Measurements from ENCODE around the gene API5.
A peak's percentile ranks its signal among the peaks of the same experiment; 100 is the strongest.
"Not testable (repeated sequence)": the region's sequence is repeated elsewhere in the genome, so short reads cannot be mapped to it uniquely, and the experiment has no call there.

Gene API5

GRCh38 chr11:43311791-43312607, at the start of gene API5:
Gene API5 (plus strand): TSS chr11:43311996. CDS start chr11:43312128, 132 bp downstream.
- DNase-seq: peak; percentile 94

- no peak for DNase-seq
Observed at GRCh38 chr11:43267856-43268580, 43.8 kb upstream of the API5 start.

- DNase-seq: no peak
Observed at GRCh38 chr11:43268786-43269185, 43.0 kb upstream of the API5 start.

GRCh38 chr11:43269254-43269918, 42.4 kb upstream of the API5 start:
- DNase-seq: no peak

- DNase-seq: no peak
Observed at GRCh38 chr11:43270468-43270867, 41.3 kb upstream of the API5 start.

GRCh38 chr11:43278193-43278956, 33.4 kb upstream of the API5 start:
- no peak for DNase-seq

- DNase-seq: peak; percentile 55
Observed at GRCh38 chr11:43282607-43283440, 29.0 kb upstream of the API5 start.

- no peak for DNase-seq
Observed at GRCh38 chr11:43285826-43286225, 26.0 kb upstream of the API5 start.

- no peak for DNase-seq
Observed at GRCh38 chr11:43289368-43289767, 22.4 kb upstream of the API5 start.

- DNase-seq: no peak
Observed at GRCh38 chr11:43298397-43298796, 13.4 kb upstream of the API5 start.

- DNase-seq: no peak
Observed at GRCh38 chr11:43315966-43316365, 4.2 kb downstream of the API5 start.

- DNase-seq: peak; percentile 26
Observed at GRCh38 chr11:43316451-43316850, 4.7 kb downstream of the API5 start.

- DNase-seq: peak; percentile 4
Observed at GRCh38 chr11:43327987-43328386, 16.2 kb downstream of the API5 start.

- no peak for DNase-seq
Observed at GRCh38 chr11:43328482-43328881, 16.7 kb downstream of the API5 start.

GRCh38 chr11:43341159-43341558, 29.4 kb downstream of the API5 start:
- no peak for DNase-seq

GRCh38 chr11:43351426-43351825, 39.6 kb downstream of the API5 start:
- DNase-seq: not testable (repeated sequence)

- no peak for DNase-seq
Observed at GRCh38 chr11:43354311-43354710, 42.5 kb downstream of the API5 start.

- no peak for DNase-seq
Observed at GRCh38 chr11:43356336-43356735, 44.5 kb downstream of the API5 start.

GRCh38 chr11:43358279-43358800, 46.5 kb downstream of the API5 start:
- no peak for DNase-seq

- peak; percentile 96 for DNase-seq
Observed at GRCh38 chr11:43358801-43359421, 47.1 kb downstream of the API5 start, which contains the start of gene TTC17. Gene TTC17 (plus strand): TSS chr11:43358920. CDS start chr11:43358955, 35 bp downstream.

GRCh38 chr11:43359422-43359818, 47.6 kb downstream of the API5 start:
- peak; percentile 57 for DNase-seq

All from stimulated activated CD4-positive, alpha-beta T cell treated with anti-CD3 and anti-CD28 coated beads, Interleukin-15, amount 100 ng/mL, for 24 hours (primary cell).